ENCODE measurements around the gene PRICKLE1. TPM values are rescaled to one million over a fixed set of nuclear protein-coding genes. Genes with fewer than 3 reads are reported as not detected.
A peak's percentile ranks its signal among the peaks of the same experiment; 100 is the strongest.

The PRICKLE1 gene
- total RNA-seq: 4.5 and 5.4 TPM in 2 replicates

DNA sequence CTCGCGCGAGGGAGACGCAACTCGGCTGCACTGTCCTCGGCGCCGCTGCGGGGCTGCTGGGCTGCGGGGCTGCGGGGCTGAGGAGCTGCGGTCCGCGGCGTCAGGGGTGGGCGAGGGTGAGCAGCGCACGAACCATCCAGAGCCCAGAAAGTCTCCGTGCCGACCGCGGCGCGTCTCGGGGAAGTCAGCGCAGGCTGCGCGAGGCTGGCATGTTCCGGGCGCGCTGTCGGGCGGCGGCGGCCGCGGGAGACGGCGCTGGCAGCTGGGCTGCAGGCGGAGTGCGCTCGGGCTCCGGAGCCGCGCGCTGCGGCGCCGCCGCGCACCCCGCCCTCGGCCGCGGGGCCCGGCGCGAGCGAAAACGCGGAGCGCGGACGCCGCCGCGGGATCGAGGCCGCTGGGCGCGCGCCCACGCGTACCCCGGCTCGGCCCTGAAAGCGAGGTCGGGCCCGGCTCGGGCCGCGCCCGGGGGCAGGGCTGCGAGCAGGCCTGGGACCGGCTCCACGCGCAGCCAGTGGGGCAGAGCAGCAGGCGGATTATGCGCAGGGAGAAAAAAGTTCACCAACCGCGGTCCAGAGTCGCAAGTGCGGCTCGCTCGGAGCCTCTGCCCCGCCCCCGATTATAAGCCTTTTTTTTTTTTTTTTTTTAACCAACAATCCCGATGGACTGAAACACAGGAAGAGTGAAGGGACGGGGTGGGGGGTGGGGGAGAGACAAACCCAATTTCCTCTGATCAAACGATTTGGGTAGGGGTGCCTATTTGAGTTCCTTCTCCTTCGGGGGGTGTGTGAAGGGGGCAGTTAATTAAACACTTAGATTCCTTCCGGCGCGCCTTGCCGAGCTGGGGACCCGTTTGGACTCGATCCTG is at the start of gene PRICKLE1:
PRICKLE1 (minus strand) TSS at position 282 of the 865 bp plus-strand sequence. CDS start 117,230 bp downstream, outside the sequence.
- DNase-seq (peak; percentile 67), ATAC-seq (ENCODE audit: low read depth) (peak; percentile 81)
- H3K36me3 Mint-ChIP-seq (ENCODE audit: low read depth): no peaks in the 10 kb centered on the region
- TF ChIP-seq, protein P1, sequence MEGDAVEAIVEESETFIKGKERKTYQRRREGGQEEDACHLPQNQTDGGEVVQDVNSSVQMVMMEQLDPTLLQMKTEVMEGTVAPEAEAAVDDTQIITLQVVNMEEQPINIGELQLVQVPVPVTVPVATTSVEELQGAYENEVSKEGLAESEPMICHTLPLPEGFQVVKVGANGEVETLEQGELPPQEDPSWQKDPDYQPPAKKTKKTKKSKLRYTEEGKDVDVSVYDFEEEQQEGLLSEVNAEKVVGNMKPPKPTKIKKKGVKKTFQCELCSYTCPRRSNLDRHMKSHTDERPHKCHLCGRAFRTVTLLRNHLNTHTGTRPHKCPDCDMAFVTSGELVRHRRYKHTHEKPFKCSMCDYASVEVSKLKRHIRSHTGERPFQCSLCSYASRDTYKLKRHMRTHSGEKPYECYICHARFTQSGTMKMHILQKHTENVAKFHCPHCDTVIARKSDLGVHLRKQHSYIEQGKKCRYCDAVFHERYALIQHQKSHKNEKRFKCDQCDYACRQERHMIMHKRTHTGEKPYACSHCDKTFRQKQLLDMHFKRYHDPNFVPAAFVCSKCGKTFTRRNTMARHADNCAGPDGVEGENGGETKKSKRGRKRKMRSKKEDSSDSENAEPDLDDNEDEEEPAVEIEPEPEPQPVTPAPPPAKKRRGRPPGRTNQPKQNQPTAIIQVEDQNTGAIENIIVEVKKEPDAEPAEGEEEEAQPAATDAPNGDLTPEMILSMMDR (IDR thresholded peaks at IDR 0.05): no peak
- H3K4me3 Mint-ChIP-seq: peak within 1 kb of the TSS; percentile 87
- POLR2A ChIA-PET: no interaction called here
- intact Hi-C loops (cut with micrococcal nuclease): loop anchor here (2.0 to 5.0 kb wide), 2 partner anchors 105 to 532 kb away; no protein-coding TSS in a partner anchor
- H3K9me3 Mint-ChIP-seq: no peaks in the 10 kb centered on the region
- H3K4me1 Mint-ChIP-seq: peaks cover 18% of the 10 kb centered on the region
- CTCF ChIA-PET: interaction anchor here (1.9 kb wide), 1 partner anchor 20 kb away, joined by 5 read pairs; no protein-coding TSS in a partner anchor
- H3K27ac Mint-ChIP-seq: peak within 1 kb of the TSS; percentile 24
- H3K27me3 Mint-ChIP-seq: peaks cover 55% of the 10 kb centered on the region

DNA sequence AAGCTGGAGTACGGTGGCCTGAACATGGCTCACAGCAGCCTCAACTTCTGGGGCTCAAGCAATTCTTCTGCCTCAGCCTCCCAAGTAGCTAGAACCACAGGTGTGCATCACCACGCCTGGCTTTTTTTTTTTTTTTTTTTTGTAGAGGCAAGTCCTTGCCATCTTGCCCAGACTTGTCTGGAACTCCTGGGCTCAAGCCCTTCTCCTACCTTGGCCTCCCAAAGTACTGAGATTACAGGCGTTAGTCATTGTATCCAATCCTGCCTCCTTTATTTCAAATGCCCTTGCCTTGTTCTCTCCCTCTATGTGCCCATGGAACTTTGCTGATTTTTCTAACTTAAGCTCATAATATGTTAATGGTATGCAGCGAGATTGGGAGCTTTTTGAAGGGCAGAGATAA is 49.2 kb upstream of the PRICKLE1 start:
- no peaks in the 10 kb centered on the region for H3K4me1 Mint-ChIP-seq
- H3K36me3 Mint-ChIP-seq (ENCODE audit: low read depth): no peaks in the 10 kb centered on the region
- no peak overlapping the region for H3K27ac Mint-ChIP-seq
- ATAC-seq (ENCODE audit: low read depth) (no peak), DNase-seq (no peak)
- H3K9me3 Mint-ChIP-seq: no peaks in the 10 kb centered on the region
- ChIA-PET CTCF (no interaction called here), POLR2A (interaction anchor here (0.6 to 0.7 kb wide), 3 partner anchors 157 to 261 kb away, joined by 3 to 4 read pairs (median 3); no protein-coding TSS in a partner anchor)
- H3K27me3 Mint-ChIP-seq: peaks cover 5% of the 10 kb centered on the region
- intact Hi-C loops (cut with micrococcal nuclease): no loop called here
- no peak overlapping the region for H3K4me3 Mint-ChIP-seq
- TF ChIP-seq, protein P1 (IDR thresholded peaks at IDR 0.05): no peak

DNA sequence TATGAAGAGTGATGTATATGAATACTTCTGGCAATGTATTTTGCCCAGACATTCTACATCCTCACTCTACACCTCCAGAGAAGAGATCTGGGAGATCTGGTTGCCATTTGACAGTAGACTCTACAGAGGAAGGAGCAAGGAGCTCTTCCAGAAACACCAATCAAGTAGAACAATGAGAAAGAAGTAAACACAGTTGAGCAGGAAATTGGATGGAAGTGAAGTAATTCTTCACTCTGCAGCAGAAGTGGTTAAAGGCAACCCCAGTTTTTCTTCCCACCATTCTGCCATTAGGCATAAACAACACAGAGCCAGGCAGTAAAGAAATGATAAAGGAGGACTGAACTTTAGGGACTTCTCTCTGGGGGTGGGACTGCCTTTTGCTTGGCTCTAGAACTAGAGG is 48.5 kb upstream of the PRICKLE1 start:
- intact Hi-C loops (cut with micrococcal nuclease): no loop called here
- CTCF ChIA-PET: no interaction called here
- ATAC-seq (ENCODE audit: low read depth) (no peak), DNase-seq (no peak)
- Mint-ChIP-seq H3K4me3 (no peak overlapping the region), H3K27me3 (peaks cover 4% of the 10 kb centered on the region), H3K9me3 (no peaks in the 10 kb centered on the region), H3K27ac (no peak overlapping the region), H3K36me3 (ENCODE audit: low read depth) (no peaks in the 10 kb centered on the region), H3K4me1 (no peaks in the 10 kb centered on the region)
- TF ChIP-seq, protein P1 (IDR thresholded peaks at IDR 0.05): no peak
- POLR2A ChIA-PET: no interaction called here

DNA sequence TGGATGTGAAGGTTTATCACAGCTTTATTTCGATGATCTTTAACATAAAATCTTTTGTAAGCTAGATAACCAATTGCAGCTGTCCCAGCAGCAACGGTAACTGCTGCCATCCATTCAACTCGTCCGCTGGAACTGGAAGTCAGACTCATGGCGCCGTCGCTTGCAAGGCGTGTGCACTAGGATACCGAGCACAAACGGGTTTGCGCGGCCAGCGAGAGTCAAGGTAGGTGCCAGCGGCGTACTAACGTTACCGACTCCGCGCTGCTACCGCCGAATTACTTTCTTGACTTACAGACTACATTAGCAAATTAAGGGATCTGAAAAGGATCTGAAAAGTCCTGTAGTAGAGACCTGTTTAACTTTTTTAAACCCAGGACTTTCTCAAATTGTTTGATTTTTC is 47.4 kb upstream of the PRICKLE1 start:
- Mint-ChIP-seq H3K27ac (no peak overlapping the region), H3K36me3 (ENCODE audit: low read depth) (no peaks in the 10 kb centered on the region), H3K27me3 (peaks cover 4% of the 10 kb centered on the region), H3K4me3 (no peak overlapping the region), H3K4me1 (no peaks in the 10 kb centered on the region), H3K9me3 (no peaks in the 10 kb centered on the region)
- intact Hi-C loops (cut with micrococcal nuclease): no loop called here
- ChIA-PET CTCF (no interaction called here), POLR2A (no interaction called here)
- ATAC-seq (ENCODE audit: low read depth): no peak
- TF ChIP-seq, protein P1 (IDR thresholded peaks at IDR 0.05): no peak
- DNase-seq: no peak

DNA sequence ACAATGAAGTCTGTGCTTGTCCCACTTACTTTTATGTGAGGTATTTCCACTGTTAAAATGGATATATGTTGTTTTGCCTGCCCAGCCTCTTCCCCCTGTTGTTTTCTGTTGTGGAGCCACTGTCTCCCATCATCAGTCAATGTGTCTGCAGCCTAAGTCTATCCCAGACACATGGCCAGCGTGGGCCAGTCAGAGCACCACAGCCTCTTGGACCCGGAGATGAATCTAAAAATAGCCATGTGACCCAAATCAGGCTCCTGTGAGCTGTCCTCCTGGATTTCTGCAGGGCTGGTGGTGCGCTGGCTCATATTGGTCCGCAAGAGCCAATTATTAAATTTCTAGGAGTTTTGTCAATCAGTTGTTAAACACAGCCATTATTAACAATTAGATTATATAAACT is 44.0 kb upstream of the PRICKLE1 start:
- no peak for ATAC-seq (ENCODE audit: low read depth)
- POLR2A ChIA-PET: no interaction called here

More for the DNA sequence above, 44.0 kb upstream of the PRICKLE1 start:
- Mint-ChIP-seq H3K36me3 (ENCODE audit: low read depth) (no peaks in the 10 kb centered on the region), H3K27me3 (peaks cover 2% of the 10 kb centered on the region), H3K9me3 (no peaks in the 10 kb centered on the region), H3K4me3 (no peak overlapping the region), H3K27ac (no peak overlapping the region), H3K4me1 (no peaks in the 10 kb centered on the region)
- intact Hi-C loops (cut with micrococcal nuclease): no loop called here
- CTCF ChIA-PET: no interaction called here
- TF ChIP-seq, protein P1 (IDR thresholded peaks at IDR 0.05): no peak
- DNase-seq: no peak
